Thyroid gland (tissue), 4 donors: ENCODE measurements around the gene HLA-DRB1. TPM values are rescaled to one million over a fixed set of nuclear protein-coding genes. Genes with fewer than 3 reads are reported as not detected.

Experiments used
- DNase-seq, 2 donors: peaks; one replicate each; pipeline ENCODE4 v3.0.0-alpha.2; 2019
- H3K27ac ChIP-seq, 3 donors: fragments of 200-600 bp; sonication (generic); 1 replicate in 2 of 3; 2 replicates in 1 of 3; pipeline ENCODE4 v1.5.1; 2016 to 2019; ENCODE audit warnings: mild to moderate bottlenecking in 1 of 3, moderate library complexity in 1 of 3
- H3K27me3 ChIP-seq: fragments of 200-600 bp; sonication (generic); one replicate; pipeline ENCODE4 v1.5.1; 2019
- H3K36me3 ChIP-seq, 2 donors: fragments of 200-600 bp; sonication (generic); one replicate each; pipeline ENCODE4 v1.5.1; 2016 to 2019
- H3K4me1 ChIP-seq, 2 donors: fragments of 200-600 bp; sonication (generic); one replicate each; pipeline ENCODE4 v1.5.1; 2017 to 2019
- H3K4me3 ChIP-seq, 3 donors: fragments of 200-600 bp; sonication (generic); replicated peaks in 1 of 3; 1 replicate in 2 of 3; 2 replicates in 1 of 3; pipeline ENCODE4 v1.5.1; 2016; ENCODE audit warnings: mild to moderate bottlenecking in 1 of 3
- H3K9me3 ChIP-seq: fragments of 200-600 bp; sonication (generic); one replicate; pipeline ENCODE4 v1.5.1; 2017
- POLR2A ChIP-seq, 2 donors: fragments of 450-650 bp; IDR thresholded peaks; one replicate each; pipeline ENCODE4 v1.6.1; 2017; ENCODE audit warnings: antibody characterized with exemption in 2 of 2, mild to moderate bottlenecking in 2 of 2, moderate library complexity in 1 of 2
- WGBS, 2 donors: methylation state at CpG; one replicate each; pipeline ENCODE4 v1.1.5; 2017; 5-methylcytosine and 5-hydroxymethylcytosine counted together
- intact Hi-C: fragments of 100-400 bp; cut with DNase I; formaldehyde crosslinking; loops from one replicate; pipeline ENCODE4 v1.15.1; 2023
- total RNA-seq, 4 donors: library from RNA; depleted of rRNA; stranded (reverse); fragments of >200 nt; gene quantifications; one replicate each; pipeline ENCODE4 v1.2.3, GENCODE V29; 2016
- TF ChIP-seq, protein P1 (sequence below), 6 experiments: fragments of 200-600 bp in 3 of 6; fragments of 450-650 bp in 3 of 6; sonication (generic) in 3 of 6; IDR thresholded peaks; one replicate each; pipeline ENCODE4 v1.5.1; 2016 to 2019; ENCODE audit warnings: antibody characterized with exemption in 6 of 6, mild to moderate bottlenecking in 2 of 6, inconsistent platforms in 1 of 6, moderate library complexity in 1 of 6

The HLA-DRB1 gene
- total RNA-seq, 4 donors from 2014 or later: 17.1 to 28.1 (median 22.8) TPM

DNA sequence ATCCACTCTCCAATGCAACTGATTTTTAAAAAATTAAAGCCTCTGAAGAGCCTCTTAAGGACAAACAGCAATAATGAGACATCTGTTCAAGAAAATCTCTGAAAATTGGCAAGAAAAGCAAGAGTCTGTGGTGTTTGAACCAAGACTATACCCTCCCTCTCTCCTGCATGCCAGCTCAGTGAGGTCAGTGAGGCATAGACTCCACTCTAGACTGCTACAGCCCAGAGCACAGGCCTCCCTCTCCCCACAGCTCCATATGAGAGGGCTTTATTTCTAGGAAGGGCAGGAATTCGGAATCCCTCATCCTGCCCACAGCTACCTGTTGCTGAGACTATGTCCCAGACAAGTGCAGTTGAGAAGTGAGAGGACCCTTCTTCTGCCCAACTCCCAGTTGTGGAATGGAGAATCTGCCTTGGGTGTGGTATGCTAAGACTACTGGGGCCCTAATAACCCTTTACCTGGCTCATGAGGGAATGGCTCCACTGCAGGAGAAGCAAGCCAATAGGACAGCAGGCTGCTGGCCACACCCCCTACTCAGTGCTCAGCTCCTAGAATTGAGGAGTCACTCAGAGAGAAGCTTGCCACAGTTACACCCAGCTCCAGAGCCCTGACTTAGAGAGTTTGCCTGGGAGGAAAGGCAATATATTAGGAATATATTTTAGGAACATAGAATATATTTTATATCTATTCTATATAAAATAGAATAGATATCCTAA is 24.9 kb upstream of the HLA-DRB1 start:
- H3K4me3 ChIP-seq: no peak overlapping the region
- H3K36me3 ChIP-seq: no peaks in the 10 kb centered on the region
- H3K27ac ChIP-seq: no peak overlapping the region
- WGBS, 2 donors: 0% methylated on average over 1 of the region's 1 CpG
- TF ChIP-seq, protein P1, sequence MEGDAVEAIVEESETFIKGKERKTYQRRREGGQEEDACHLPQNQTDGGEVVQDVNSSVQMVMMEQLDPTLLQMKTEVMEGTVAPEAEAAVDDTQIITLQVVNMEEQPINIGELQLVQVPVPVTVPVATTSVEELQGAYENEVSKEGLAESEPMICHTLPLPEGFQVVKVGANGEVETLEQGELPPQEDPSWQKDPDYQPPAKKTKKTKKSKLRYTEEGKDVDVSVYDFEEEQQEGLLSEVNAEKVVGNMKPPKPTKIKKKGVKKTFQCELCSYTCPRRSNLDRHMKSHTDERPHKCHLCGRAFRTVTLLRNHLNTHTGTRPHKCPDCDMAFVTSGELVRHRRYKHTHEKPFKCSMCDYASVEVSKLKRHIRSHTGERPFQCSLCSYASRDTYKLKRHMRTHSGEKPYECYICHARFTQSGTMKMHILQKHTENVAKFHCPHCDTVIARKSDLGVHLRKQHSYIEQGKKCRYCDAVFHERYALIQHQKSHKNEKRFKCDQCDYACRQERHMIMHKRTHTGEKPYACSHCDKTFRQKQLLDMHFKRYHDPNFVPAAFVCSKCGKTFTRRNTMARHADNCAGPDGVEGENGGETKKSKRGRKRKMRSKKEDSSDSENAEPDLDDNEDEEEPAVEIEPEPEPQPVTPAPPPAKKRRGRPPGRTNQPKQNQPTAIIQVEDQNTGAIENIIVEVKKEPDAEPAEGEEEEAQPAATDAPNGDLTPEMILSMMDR (IDR thresholded peaks at IDR 0.05): no peak
- no peak for TF ChIP-seq POLR2A (IDR thresholded peaks at IDR 0.05)
- peaks cover 5 to 7% of the 10 kb centered on the region in 2 donors for H3K4me1 ChIP-seq
- DNase-seq: peak; percentile 48 to 62
- H3K27me3 ChIP-seq: no peaks in the 10 kb centered on the region
- no peaks in the 10 kb centered on the region for H3K9me3 ChIP-seq
- intact Hi-C loops: no loop called here

DNA sequence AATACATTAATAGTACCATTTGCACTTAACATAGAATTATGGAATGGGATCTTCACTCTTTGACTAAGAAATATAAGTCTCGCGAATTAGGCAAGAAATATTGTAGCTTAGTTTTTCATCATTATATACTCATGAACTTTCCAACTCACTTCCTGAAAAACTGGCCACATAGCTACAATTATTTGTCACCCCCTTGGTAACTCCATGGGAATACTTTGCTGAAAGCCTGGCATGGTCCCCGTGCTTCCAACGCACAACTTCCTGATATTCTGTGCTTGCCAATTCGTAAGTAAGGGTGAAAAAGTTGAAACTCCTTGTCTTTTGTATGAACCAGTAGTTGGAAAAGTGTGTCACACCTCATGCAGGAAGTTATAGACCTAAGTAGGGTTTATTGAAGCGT is 23.8 kb upstream of the HLA-DRB1 start:
- 5 to 8% methylated on average over 6 of the region's 6 CpGs for WGBS, 2 donors
- no peak for DNase-seq
- Histone ChIP-seq H3K27me3 (no peaks in the 10 kb centered on the region), H3K36me3 (no peaks in the 10 kb centered on the region), H3K4me1 (peaks cover 5 to 7% of the 10 kb centered on the region in 2 donors), H3K27ac (no peak overlapping the region), H3K4me3 (no peak overlapping the region), H3K9me3 (no peaks in the 10 kb centered on the region)
- TF ChIP-seq, protein P1 (IDR thresholded peaks at IDR 0.05): no peak
- no peak for TF ChIP-seq POLR2A (IDR thresholded peaks at IDR 0.05)
- intact Hi-C loops: no loop called here

DNA sequence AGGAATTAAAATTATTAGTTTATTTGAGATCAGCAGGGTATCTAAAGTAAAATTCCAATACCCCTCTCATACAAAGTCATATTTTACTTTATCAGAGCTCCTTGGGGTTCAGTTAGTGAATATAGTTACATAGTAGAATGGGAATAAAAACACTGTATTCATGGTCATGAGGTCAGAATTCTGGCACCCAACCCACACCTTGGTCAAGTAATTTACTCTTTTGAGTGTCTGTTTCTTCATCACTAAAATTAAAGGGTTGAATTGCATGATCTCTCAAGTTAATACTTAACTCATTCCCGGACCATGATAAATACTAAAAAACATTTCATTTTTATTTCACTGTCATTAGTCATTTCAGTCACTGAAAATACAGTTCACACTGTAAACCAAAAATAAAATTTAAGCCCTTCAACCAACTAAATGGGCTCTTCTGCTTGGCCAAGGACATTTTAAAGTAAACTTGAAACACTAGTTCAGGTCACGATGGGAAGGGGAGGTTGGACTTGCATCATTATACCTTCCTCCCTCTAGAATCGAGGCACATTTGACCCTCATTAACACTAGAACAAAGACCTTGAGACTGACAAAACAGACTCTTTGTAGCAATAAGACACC is 21.1 kb upstream of the HLA-DRB1 start:
- H3K27me3 ChIP-seq: no peaks in the 10 kb centered on the region
- peaks cover 5 to 7% of the 10 kb centered on the region in 2 donors for H3K4me1 ChIP-seq
- DNase-seq: no peak
- no peaks in the 10 kb centered on the region for H3K9me3 ChIP-seq
- intact Hi-C loops: no loop called here
- WGBS, 2 donors: 26% methylated on average over 3 of the region's 3 CpGs
- H3K4me3 ChIP-seq: no peak overlapping the region
- no peaks in the 10 kb centered on the region for H3K36me3 ChIP-seq
- no peak overlapping the region for H3K27ac ChIP-seq
- TF ChIP-seq, protein P1 (IDR thresholded peaks at IDR 0.05): no peak

DNA sequence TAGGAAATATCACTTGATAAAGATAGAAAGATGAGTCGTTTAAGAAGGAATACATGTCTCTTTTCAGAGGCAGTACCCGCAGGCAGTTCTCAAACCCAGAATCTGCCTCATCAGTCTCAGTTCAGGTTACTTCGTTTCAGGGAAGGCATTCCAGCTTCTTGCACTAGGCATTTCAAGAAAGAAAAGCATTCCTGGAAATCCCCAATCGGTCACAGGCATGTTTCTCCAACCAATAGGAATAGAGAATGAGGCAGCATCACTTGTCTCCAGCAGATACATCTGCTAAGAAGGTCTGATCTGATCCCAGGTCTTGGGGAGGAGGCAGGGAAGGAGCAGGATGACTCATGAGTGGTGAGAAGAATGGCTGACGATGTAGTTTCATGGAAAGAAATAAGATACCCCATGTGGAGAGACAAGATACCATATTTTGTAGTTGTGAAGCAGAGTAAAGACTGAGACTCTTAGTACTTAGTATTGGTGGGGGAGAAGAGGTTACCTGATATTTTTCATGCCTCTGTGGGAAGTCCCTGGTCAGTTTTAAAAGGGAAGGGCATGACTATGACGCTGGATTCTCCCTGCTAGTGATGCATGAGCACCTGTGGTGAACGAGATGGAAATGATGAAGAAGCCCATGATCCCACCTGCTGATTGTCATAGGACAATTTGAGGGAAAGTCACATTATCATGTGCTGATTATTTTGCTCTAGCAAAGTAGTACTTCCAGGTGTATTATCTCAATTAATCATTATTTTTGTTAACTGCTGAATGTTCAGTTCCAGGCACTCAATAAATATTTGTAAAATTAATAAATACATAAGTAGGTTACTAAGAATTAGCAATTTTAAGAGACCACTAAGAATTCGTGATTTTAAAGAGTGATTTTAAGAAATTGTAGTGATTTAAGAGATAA is 20.3 kb upstream of the HLA-DRB1 start:
- 4 to 16% methylated on average over 8 of the region's 8 CpGs for WGBS, 2 donors
- peak in 1 of 2 donors; percentile 11 for TF ChIP-seq POLR2A (IDR thresholded peaks at IDR 0.05)
- TF ChIP-seq, protein P1 (IDR thresholded peaks at IDR 0.05): no peak
- H3K4me3 ChIP-seq: no peak overlapping the region
- H3K9me3 ChIP-seq: no peaks in the 10 kb centered on the region
- peak overlapping the region in 2 of 3 donors; percentile 38 to 56 for H3K27ac ChIP-seq
- no peaks in the 10 kb centered on the region for H3K36me3 ChIP-seq
- intact Hi-C loops: no loop called here
- H3K4me1 ChIP-seq: peaks cover 5 to 7% of the 10 kb centered on the region in 2 donors
- peak in 1 of 2 donors; percentile 6 for DNase-seq
- H3K27me3 ChIP-seq: no peaks in the 10 kb centered on the region
